Kidney (tissue), 14 donors: ENCODE data around the gene SGSH. TPM values are rescaled to one million over a fixed set of nuclear protein-coding genes. Genes with fewer than 3 reads are reported as not detected.

Experiments used
- DNase-seq, 5 donors: peaks; one replicate each; pipeline ENCODE4 v3.0.0-alpha.2; 2013 to 2020
- FAIRE-seq: peaks from 2 replicates; lab custom pipeline; 2012; peaks lifted over from hg19 to GRCh38; lab: Jason Lieb, UNC
- H3K27ac ChIP-seq, 2 donors: one replicate each; pipeline ENCODE4 v1.7.0; 2013; ENCODE audit warnings: low read depth in 2 of 2, low read length in 2 of 2, inconsistent platforms in 1 of 2
- H3K27me3 ChIP-seq: one replicate; pipeline ENCODE4 v1.7.1; 2013; ENCODE audit warnings: low read length, inconsistent platforms; ENCODE audit not compliant: control insufficient read depth, insufficient read depth
- H3K36me3 ChIP-seq, 3 donors: one replicate each; pipeline versions ENCODE4 v1.7.0 to v1.7.1; 2013; ENCODE audit warnings: low read length in 3 of 3, control low read depth in 1 of 3, inconsistent platforms in 1 of 3; ENCODE audit not compliant: insufficient read depth in 3 of 3, control insufficient read depth in 2 of 3
- H3K4me1 ChIP-seq, 3 donors: one replicate each; pipeline versions ENCODE4 v1.7.0 to v1.7.1; 2013; ENCODE audit warnings: low read length in 3 of 3, inconsistent platforms in 1 of 3, low read depth in 1 of 3; ENCODE audit not compliant: control insufficient read depth in 2 of 3, insufficient read depth in 2 of 3
- H3K4me3 ChIP-seq, 3 donors: one replicate each; pipeline versions ENCODE4 v1.7.0 to v1.8.1; 2013; ENCODE audit warnings: low read length in 3 of 3, control low read depth in 1 of 3, inconsistent platforms in 1 of 3
- H3K9ac ChIP-seq, 3 donors: one replicate each; pipeline versions ENCODE4 v1.7.0 to v1.7.1; 2013; ENCODE audit warnings: low read length in 3 of 3, control low read depth in 1 of 3, inconsistent platforms in 1 of 3
- H3K9me3 ChIP-seq, 3 donors: one replicate each; pipeline versions ENCODE4 v1.7.0 to v1.7.1; 2013; ENCODE audit warnings: low read length in 3 of 3, control low read depth in 1 of 3, inconsistent platforms in 1 of 3; ENCODE audit not compliant: control insufficient read depth in 2 of 3, insufficient read depth in 1 of 3
- CTCF ChIP-seq: IDR thresholded peaks from 3 replicates; pipeline ENCODE4 v1.5.1; 2012; ENCODE audit warnings: mild to moderate bottlenecking, moderate library complexity, borderline replicate concordance; ENCODE audit not compliant: insufficient read depth; ENCODE audit errors: extremely low read depth
- intact Hi-C: fragments of 100-400 bp; cut with DNase I; formaldehyde crosslinking; loops from one replicate; pipeline ENCODE4 v1.11.1; 2022
- polyA plus RNA-seq: library from polyadenylated mRNA; stranded (reverse); fragments of 350-450 nt; fragmentation: Illumina TruSeq; extraction: RNeasy Lipid Tissue Mini Kit (QIAGEN cat#74804); gene quantifications from one replicate; pipeline ENCODE4 v1.2.3, GENCODE V29; 2014; ENCODE audit warnings: low read depth, low replicate concordance; ENCODE audit not compliant: insufficient read depth
- total RNA-seq: library from RNA; stranded (reverse); fragmentation: NEBNext Ultra II Directional; extraction: Animal tissue kit (Norgen Biotek cat#: 25700); gene quantifications from one replicate; pipeline ENCODE4 v1.2.1, GENCODE V29; 2021
- donor health status: control.
- donor health status: control.
- donor health status: control.
- donor health status: control.
- donor health status: control.
- donor health status: DM: yes; HTN: yes; CAD: no.
- donor health status: Normal renal cell carcinoma (clear cell type).

SGSH gene
- total and polyA plus RNA-seq, 2 donors from 2014 or later, result 25.9 to 63.2 TPM

GRCh38 chr17:80177986-80178595 lies 42.0 kb downstream of the SGSH start:
- H3K4me3 ChIP-seq, result no peak overlapping the region
- H3K36me3 ChIP-seq, result no peaks in the 10 kb centered on the region
- H3K27me3 ChIP-seq, result no peaks in the 10 kb centered on the region
- no peak for TF ChIP-seq CTCF
- no peak overlapping the region for H3K9ac ChIP-seq
- no peak for DNase-seq
- no peak for FAIRE-seq
- H3K9me3 ChIP-seq, result no peaks in the 10 kb centered on the region
- intact Hi-C loops, result no loop called here
- no peaks in the 10 kb centered on the region for H3K4me1 ChIP-seq
- no peak overlapping the region for H3K27ac ChIP-seq

DNA sequence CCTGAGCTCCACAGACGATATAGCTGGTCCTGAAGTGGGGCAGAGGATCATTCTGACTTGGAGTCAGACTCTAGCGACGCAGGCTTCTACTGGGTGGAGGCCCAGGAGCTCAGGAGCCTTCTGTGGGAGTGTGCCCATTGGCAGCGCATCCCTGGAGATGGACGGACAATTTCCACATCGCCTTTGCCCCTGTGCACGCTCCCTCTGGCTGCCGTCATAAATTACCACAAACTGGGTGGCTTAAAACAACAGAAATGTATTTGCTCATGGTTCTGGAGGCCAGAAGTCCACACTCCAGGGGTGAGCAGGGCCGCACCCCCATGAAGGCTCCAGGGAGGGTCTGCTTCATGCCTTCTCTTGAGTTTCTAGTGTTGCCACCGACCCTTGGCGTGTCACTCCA lies 43.4 kb downstream of the SGSH start:
- no peaks in the 10 kb centered on the region for H3K4me1 ChIP-seq
- H3K36me3 ChIP-seq, result no peaks in the 10 kb centered on the region
- H3K9me3 ChIP-seq, result no peaks in the 10 kb centered on the region
- intact Hi-C loops, result no loop called here
- DNase-seq (no peak), FAIRE-seq (no peak)
- no peak overlapping the region for H3K9ac ChIP-seq
- no peak overlapping the region for H3K27ac ChIP-seq
- no peak overlapping the region for H3K4me3 ChIP-seq
- no peak for TF ChIP-seq CTCF
- H3K27me3 ChIP-seq, result no peaks in the 10 kb centered on the region

DNA sequence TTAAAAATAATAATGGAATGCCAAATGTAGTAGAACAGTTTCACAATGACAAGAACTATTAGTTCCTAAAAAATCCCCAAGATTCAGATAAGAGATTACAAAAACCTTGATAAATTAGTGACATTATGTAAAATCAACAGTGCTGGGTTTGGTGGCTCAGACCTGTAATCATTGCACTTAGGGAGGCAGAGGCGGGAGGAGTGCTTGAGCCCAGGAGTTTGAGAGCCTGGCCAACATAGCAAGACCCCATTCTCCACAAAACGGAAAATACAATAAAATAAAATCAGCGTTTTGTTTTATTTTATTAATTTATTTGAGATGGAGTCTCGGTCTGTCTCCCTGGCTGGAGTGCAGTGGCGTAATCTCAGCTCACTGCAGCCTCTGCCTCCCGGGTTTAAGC lies 46.2 kb downstream of the SGSH start:
- Histone ChIP-seq H3K9me3 (no peaks in the 10 kb centered on the region), H3K27me3 (no peaks in the 10 kb centered on the region), H3K4me3 (no peak overlapping the region), H3K9ac (no peak overlapping the region), H3K27ac (no peak overlapping the region), H3K36me3 (no peaks in the 10 kb centered on the region), H3K4me1 (no peaks in the 10 kb centered on the region)
- TF ChIP-seq CTCF, result no peak
- FAIRE-seq, result no peak
- intact Hi-C loops, result no loop called here
- DNase-seq, result peak in 1 of 5 donors; percentile 2

DNA sequence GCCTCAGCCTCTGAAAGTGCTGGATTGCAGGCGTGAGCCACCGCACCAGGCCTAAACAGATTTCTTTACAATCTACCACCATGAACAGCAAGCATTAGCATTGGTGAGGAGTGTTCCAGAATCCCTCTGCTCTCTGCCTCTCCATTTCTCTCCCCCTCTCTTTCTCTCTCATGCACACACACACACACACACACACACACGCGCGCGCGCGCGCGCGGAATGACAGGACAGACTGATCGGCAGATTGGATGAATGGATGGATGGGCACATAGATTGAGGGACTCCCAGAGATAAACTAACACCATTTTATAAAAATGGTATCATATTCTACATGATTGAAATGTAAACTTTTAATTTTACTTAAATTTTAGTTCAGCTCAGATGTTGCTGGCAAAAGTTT lies 47.0 kb downstream of the SGSH start:
- Histone ChIP-seq H3K9me3 (no peaks in the 10 kb centered on the region), H3K9ac (no peak overlapping the region), H3K4me3 (no peak overlapping the region), H3K36me3 (no peaks in the 10 kb centered on the region), H3K4me1 (no peaks in the 10 kb centered on the region), H3K27ac (no peak overlapping the region), H3K27me3 (no peaks in the 10 kb centered on the region)
- intact Hi-C loops, result no loop called here
- no peak for TF ChIP-seq CTCF
- DNase-seq (peak in 1 of 5 donors; percentile 12), FAIRE-seq (no peak)
